Skeletal muscle satellite cell (primary cell): ENCODE data around the gene RECK.

Experiments
- H3K27me3 ChIP-seq: 2 replicates; pipeline ENCODE4 v1.7.0; 2013; ENCODE audit warnings: low read length; ENCODE audit not compliant: control insufficient read depth, insufficient read depth
- H3K36me3 ChIP-seq: 2 replicates; pipeline ENCODE4 v1.7.0; 2013; ENCODE audit warnings: mild to moderate bottlenecking, control low read depth, low read length; ENCODE audit not compliant: insufficient read depth
- H3K4me1 ChIP-seq: 2 replicates; pipeline ENCODE4 v1.7.0; 2013; ENCODE audit warnings: low read length; ENCODE audit not compliant: control insufficient read depth, insufficient read depth
- H3K4me2 ChIP-seq: 2 replicates; pipeline ENCODE4 v1.7.0; 2013; ENCODE audit warnings: mild to moderate bottlenecking, low read length
- H3K4me3 ChIP-seq: 2 replicates; pipeline ENCODE4 v1.7.0; 2013; ENCODE audit warnings: low read length
- H3K9ac ChIP-seq: 2 replicates; pipeline ENCODE4 v1.7.0; 2013; ENCODE audit warnings: mild to moderate bottlenecking, low read depth, low read length, moderate library complexity
- H3K9me3 ChIP-seq: replicated peaks from 2 replicates; pipeline ENCODE4 v1.7.0; 2013; ENCODE audit warnings: mild to moderate bottlenecking, control low read depth, low read length

RECK gene

GRCh38 chr9:36100532-36100931, 63.8 kb downstream of the RECK start:
- Histone ChIP-seq H3K36me3 (peaks cover 3% of the 10 kb centered on the region), H3K4me3 (no peak overlapping the region), H3K4me1 (peaks cover 40% of the 10 kb centered on the region), H3K27me3 (no peaks in the 10 kb centered on the region), H3K9ac (no peak overlapping the region), H3K9me3 (no peaks in the 10 kb centered on the region), H3K4me2 (no peak overlapping the region)

- peak overlapping the region; percentile 38 for H3K9ac ChIP-seq
- peak overlapping the region; percentile 31 for H3K4me2 ChIP-seq
- no peaks in the 10 kb centered on the region for H3K27me3 ChIP-seq
- peaks cover 40% of the 10 kb centered on the region for H3K4me1 ChIP-seq
- H3K36me3 ChIP-seq = peaks cover 3% of the 10 kb centered on the region
- H3K4me3 ChIP-seq = no peak overlapping the region
- H3K9me3 ChIP-seq = no peaks in the 10 kb centered on the region
Observed at GRCh38 chr9:36101916-36102741, 65.4 kb downstream of the RECK start.

GRCh38 chr9:36102742-36103495, 66.2 kb downstream of the RECK start:
- Histone ChIP-seq H3K4me1 (peaks cover 40% of the 10 kb centered on the region), H3K9ac (peak overlapping the region; percentile 30), H3K27me3 (no peaks in the 10 kb centered on the region), H3K4me3 (no peak overlapping the region), H3K4me2 (no peak overlapping the region), H3K9me3 (no peaks in the 10 kb centered on the region), H3K36me3 (peaks cover 6% of the 10 kb centered on the region)

GRCh38 chr9:36109071-36109470, 72.4 kb downstream of the RECK start:
- Histone ChIP-seq H3K27me3 (no peaks in the 10 kb centered on the region), H3K4me1 (peaks cover 8% of the 10 kb centered on the region), H3K4me3 (no peak overlapping the region), H3K9me3 (no peaks in the 10 kb centered on the region), H3K9ac (no peak overlapping the region), H3K4me2 (no peak overlapping the region), H3K36me3 (peaks cover 54% of the 10 kb centered on the region)

- H3K36me3 ChIP-seq = peaks cover 56% of the 10 kb centered on the region
Observed at GRCh38 chr9:36110434-36110833, 73.7 kb downstream of the RECK start.

GRCh38 chr9:36112516-36112915, 75.8 kb downstream of the RECK start:
- Histone ChIP-seq H3K27me3 (no peaks in the 10 kb centered on the region), H3K9me3 (no peaks in the 10 kb centered on the region), H3K36me3 (peaks cover 67% of the 10 kb centered on the region), H3K4me2 (no peak overlapping the region), H3K4me3 (no peak overlapping the region), H3K9ac (no peak overlapping the region), H3K4me1 (no peaks in the 10 kb centered on the region)

More at GRCh38 chr9:36110434-36110833, 73.7 kb downstream of the RECK start:
- H3K4me3 ChIP-seq = no peak overlapping the region
- no peaks in the 10 kb centered on the region for H3K4me1 ChIP-seq
- no peak overlapping the region for H3K9ac ChIP-seq
- H3K9me3 ChIP-seq = no peaks in the 10 kb centered on the region
- no peak overlapping the region for H3K4me2 ChIP-seq
- no peaks in the 10 kb centered on the region for H3K27me3 ChIP-seq

GRCh38 chr9:36113999-36114398, 77.3 kb downstream of the RECK start:
- H3K9ac ChIP-seq = no peak overlapping the region

GRCh38 chr9:36116593-36116992, 79.9 kb downstream of the RECK start:
- no peak overlapping the region for H3K9ac ChIP-seq

More at GRCh38 chr9:36113999-36114398, 77.3 kb downstream of the RECK start:
- Histone ChIP-seq H3K4me1 (no peaks in the 10 kb centered on the region), H3K4me3 (no peak overlapping the region), H3K4me2 (no peak overlapping the region), H3K36me3 (peaks cover 64% of the 10 kb centered on the region), H3K9me3 (no peaks in the 10 kb centered on the region), H3K27me3 (no peaks in the 10 kb centered on the region)

GRCh38 chr9:36118201-36118600, 81.5 kb downstream of the RECK start:
- Histone ChIP-seq H3K27me3 (no peaks in the 10 kb centered on the region), H3K4me2 (no peak overlapping the region), H3K9ac (no peak overlapping the region), H3K4me1 (no peaks in the 10 kb centered on the region), H3K36me3 (peaks cover 62% of the 10 kb centered on the region), H3K4me3 (no peak overlapping the region), H3K9me3 (no peaks in the 10 kb centered on the region)

More at GRCh38 chr9:36116593-36116992, 79.9 kb downstream of the RECK start:
- H3K4me3 ChIP-seq = no peak overlapping the region
- H3K27me3 ChIP-seq = no peaks in the 10 kb centered on the region
- H3K4me2 ChIP-seq = no peak overlapping the region
- H3K4me1 ChIP-seq = no peaks in the 10 kb centered on the region
- peaks cover 60% of the 10 kb centered on the region for H3K36me3 ChIP-seq
- H3K9me3 ChIP-seq = no peaks in the 10 kb centered on the region

- no peaks in the 10 kb centered on the region for H3K4me1 ChIP-seq
- H3K36me3 ChIP-seq = peaks cover 65% of the 10 kb centered on the region
- no peaks in the 10 kb centered on the region for H3K27me3 ChIP-seq
- no peak overlapping the region for H3K4me2 ChIP-seq
- H3K9me3 ChIP-seq = no peaks in the 10 kb centered on the region
- no peak overlapping the region for H3K4me3 ChIP-seq
- H3K9ac ChIP-seq = no peak overlapping the region
Observed at GRCh38 chr9:36118706-36119105, 82.0 kb downstream of the RECK start.

GRCh38 chr9:36119476-36119875, 82.8 kb downstream of the RECK start:
- Histone ChIP-seq H3K4me2 (no peak overlapping the region), H3K27me3 (no peaks in the 10 kb centered on the region), H3K4me1 (no peaks in the 10 kb centered on the region), H3K36me3 (peaks cover 60% of the 10 kb centered on the region), H3K9ac (no peak overlapping the region), H3K4me3 (no peak overlapping the region), H3K9me3 (no peaks in the 10 kb centered on the region)
